22Rv1 (cell line): ENCODE results near the gene MRPL9.
A peak's percentile ranks its signal among the peaks of the same experiment; 100 is the strongest.

ENCODE experiments used
- H3K27ac ChIP-seq: fragments of 450-650 bp; 2 replicates; pipeline ENCODE4 v1.5.1; 2017
- ZFX ChIP-seq: fragments of 450-650 bp; IDR thresholded peaks from 2 replicates; pipeline ENCODE4 v1.6.1; 2017; ENCODE audit warnings: antibody characterized with exemption, borderline replicate concordance
- TF ChIP-seq, protein P1 (sequence below): fragments of 450-650 bp; IDR thresholded peaks from 2 replicates; pipeline ENCODE4 v1.5.1; 2017; ENCODE audit warnings: mild to moderate bottlenecking

MRPL9 gene

DNA sequence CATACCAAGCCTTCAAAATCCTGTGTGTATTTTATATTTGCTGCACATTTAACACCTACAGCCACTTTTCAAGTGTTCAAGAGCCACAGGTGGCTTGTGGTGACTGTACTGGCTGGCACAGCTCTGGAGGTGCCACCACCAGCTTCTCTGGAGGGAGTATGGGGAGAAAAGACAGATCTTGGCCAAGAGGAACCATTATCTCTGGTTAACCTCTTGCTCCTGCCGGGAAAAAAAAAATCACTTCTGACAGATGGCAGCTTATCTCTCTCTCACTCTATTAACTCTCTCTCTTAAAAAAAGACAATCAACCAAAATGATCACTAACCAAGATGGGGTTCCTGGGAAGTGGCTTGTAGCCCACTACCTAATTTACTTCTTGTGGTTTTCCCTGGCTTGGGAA, 43.2 kb downstream of the MRPL9 start:
- H3K27ac ChIP-seq = no peak overlapping the region
- TF ChIP-seq, protein P1, sequence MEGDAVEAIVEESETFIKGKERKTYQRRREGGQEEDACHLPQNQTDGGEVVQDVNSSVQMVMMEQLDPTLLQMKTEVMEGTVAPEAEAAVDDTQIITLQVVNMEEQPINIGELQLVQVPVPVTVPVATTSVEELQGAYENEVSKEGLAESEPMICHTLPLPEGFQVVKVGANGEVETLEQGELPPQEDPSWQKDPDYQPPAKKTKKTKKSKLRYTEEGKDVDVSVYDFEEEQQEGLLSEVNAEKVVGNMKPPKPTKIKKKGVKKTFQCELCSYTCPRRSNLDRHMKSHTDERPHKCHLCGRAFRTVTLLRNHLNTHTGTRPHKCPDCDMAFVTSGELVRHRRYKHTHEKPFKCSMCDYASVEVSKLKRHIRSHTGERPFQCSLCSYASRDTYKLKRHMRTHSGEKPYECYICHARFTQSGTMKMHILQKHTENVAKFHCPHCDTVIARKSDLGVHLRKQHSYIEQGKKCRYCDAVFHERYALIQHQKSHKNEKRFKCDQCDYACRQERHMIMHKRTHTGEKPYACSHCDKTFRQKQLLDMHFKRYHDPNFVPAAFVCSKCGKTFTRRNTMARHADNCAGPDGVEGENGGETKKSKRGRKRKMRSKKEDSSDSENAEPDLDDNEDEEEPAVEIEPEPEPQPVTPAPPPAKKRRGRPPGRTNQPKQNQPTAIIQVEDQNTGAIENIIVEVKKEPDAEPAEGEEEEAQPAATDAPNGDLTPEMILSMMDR = no peak

DNA sequence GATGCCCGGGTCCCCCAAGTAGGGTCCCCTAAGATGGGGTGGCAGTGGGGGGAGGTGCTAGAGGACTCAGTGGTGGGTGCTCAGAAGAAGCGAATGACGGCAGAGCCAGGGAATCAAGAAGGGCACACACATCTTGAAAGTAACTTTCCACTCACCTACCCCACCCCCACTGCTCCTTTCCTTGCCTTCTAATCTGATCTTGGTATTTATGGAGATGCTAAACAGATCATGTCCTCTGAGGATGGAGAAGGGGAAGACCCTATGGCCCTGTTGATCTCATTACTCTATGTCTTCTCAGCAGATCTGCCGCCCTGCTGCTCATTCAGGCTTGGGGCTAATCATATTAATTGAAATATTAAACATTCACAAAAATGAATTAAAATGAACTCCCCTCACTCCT, 44.6 kb downstream of the MRPL9 start:
- no peak for TF ChIP-seq ZFX
- TF ChIP-seq, protein P1 = no peak
- no peak overlapping the region for H3K27ac ChIP-seq

DNA sequence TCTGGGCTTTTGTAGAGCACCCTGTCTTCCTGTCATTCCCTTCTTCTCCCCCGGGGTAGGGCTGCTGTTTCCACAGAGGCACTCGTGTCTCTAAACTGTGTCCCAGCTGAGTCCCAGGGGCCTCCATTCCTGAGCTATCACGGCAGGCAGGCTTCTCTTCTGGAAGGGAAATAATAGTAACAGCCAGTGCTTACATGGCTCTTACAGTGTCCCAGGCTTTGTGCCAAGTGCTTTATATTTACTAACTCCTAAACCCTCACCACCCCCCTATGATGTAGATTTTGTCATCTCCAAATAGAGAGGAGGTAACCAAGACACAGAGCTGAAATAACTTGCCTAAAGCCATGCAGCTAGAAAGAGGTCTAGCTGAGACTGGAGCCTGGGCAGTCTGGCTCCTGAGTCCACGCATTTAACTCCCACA, 45.3 kb downstream of the MRPL9 start:
- TF ChIP-seq, protein P1 = no peak
- no peak for TF ChIP-seq ZFX
- no peak overlapping the region for H3K27ac ChIP-seq

DNA sequence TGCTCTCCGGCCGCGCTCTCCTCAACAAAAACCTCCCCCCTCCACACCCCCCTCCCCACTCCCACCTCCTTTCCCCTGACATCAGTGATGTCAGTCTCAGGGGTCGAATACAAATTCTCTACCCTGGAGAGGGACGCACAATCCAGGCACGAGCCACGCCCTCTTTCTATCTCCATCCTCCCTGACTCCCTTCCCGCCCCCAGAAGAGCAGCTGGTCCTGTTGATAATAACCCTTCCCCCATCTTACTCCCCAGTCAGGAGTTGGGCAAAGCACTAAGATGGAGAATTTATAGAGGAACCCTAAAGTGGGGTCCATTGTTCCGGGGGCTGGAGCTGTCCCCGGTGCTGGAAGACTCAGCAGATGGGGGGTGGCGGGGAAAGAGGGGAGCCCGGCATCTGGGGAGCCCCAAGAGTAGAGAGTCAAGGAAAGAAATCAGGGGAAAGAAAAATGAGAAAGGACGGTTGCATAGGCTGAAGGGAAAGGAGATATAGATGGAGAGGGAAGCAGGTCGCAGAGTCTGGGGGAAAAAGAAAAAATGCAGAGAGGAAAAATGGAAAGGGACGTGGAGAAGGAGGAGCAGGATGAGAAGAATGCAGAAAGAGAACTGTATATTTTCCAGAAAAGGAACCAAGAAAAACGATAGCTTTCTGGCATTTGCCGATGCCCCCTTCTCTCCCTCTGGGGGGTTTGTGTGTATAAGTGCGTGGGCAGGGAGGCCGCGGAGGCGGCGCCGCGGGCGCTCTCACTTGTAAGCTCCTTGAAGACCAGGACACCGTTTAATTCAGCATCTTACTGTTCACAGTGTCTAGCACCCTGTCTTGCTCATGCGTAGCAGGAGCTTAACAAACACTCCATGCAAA, 46.3 kb downstream of the MRPL9 start, which contains the start of gene CELF3:
TSS of gene CELF3 (minus strand) at position 33 of the 861 bp plus-strand sequence. CDS start 783 bp downstream, outside the sequence.
- peak within 1 kb of the TSS; percentile 59 for H3K27ac ChIP-seq
- no peak for TF ChIP-seq ZFX
- TF ChIP-seq, protein P1 = no peak

DNA sequence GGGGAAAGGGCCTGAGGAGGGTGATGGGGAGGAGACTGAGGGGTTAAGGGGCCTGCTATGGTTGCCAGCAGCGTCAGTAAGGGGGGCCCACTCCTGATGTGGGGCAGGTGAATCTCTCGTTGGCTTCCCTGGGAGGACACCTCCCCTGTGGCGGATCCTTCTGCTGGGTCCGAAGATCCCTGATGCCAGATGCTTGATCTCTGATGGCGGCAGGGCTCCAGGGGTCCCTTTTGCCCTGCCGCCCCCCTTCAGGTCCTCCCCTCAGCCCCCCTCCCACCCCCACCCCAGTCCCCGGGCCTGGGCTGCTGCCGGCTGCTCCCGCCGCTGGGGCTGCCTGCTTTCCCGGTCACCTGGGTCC, 46.9 kb downstream of the MRPL9 start:
- no peak for TF ChIP-seq ZFX
- TF ChIP-seq, protein P1 = no peak
- peak overlapping the region; percentile 59 for H3K27ac ChIP-seq

DNA sequence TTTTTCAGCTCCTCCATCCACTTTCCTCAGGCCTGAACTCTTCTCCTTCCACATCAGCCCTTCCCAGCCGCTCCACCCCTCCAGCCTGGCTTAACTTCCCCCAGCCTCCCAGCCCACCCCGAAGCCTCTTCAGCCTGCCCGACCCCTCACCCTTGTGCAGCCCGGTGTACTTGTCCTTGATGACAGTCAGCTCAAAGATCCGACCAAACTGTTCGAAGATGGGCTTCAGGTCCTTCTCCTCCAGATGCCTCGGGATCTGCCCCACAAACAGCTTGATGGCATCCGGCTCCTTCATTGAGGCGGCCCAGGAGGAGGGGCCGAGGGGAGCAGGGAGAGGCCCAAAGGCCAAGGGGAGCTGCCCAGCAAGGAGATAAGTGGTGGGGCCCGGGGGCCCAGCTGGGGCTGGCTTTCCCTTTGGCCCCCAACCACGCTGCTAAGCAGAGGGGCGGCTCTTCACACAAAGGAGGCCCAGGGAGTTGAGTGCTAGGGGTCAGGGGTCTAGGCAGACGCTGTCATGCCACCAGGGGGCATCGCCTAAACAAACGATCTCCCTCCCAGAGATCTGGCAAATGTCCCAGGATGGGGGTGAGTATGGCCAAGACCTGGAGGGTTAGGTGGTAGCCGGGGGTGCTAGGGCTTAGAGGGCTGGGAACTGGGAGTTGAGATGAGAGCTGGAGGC, 47.4 kb downstream of the MRPL9 start:
- TF ChIP-seq, protein P1 = peak; percentile 27; the same call in 1 of the 2 replicates
- no peak for TF ChIP-seq ZFX
- peak overlapping the region; percentile 59 for H3K27ac ChIP-seq
